ENCODE results near the gene MCCC1.

Gene MCCC1

GRCh38 chr3:183094711-183095110 lies 4.6 kb downstream of the MCCC1 start:
- Histone ChIP-seq H3K4me1 (peaks cover under 1% of the 10 kb centered on the region; the same call in 1 of the 2 replicates), H3K4me3 (ENCODE audit: low read depth, low read length) (no peak overlapping the region), H3K27me3 (no peaks in the 10 kb centered on the region), H3K9me3 (no peaks in the 10 kb centered on the region), H3K36me3 (peaks cover 27% of the 10 kb centered on the region)
- TF ChIP-seq CTCF (IDR thresholded peaks at IDR 0.05; ENCODE audit: low read depth, low read length): no peak
- DNase-seq: no peak

- TF ChIP-seq CTCF (IDR thresholded peaks at IDR 0.05; ENCODE audit: low read depth, low read length): no peak
- Histone ChIP-seq H3K9me3 (no peaks in the 10 kb centered on the region), H3K4me1 (no peaks in the 10 kb centered on the region), H3K27me3 (no peaks in the 10 kb centered on the region), H3K4me3 (ENCODE audit: low read depth, low read length) (no peak overlapping the region), H3K36me3 (peaks cover 26% of the 10 kb centered on the region)
- DNase-seq: no peak
Measured at GRCh38 chr3:183092256-183092655, 7.0 kb downstream of the MCCC1 start.

GRCh38 chr3:183087184-183087583 lies 12.1 kb downstream of the MCCC1 start:
- Histone ChIP-seq H3K4me1 (no peaks in the 10 kb centered on the region), H3K4me3 (ENCODE audit: low read depth, low read length) (no peak overlapping the region), H3K36me3 (peaks cover 32% of the 10 kb centered on the region), H3K9me3 (no peaks in the 10 kb centered on the region), H3K27me3 (no peaks in the 10 kb centered on the region)
- TF ChIP-seq CTCF (IDR thresholded peaks at IDR 0.05; ENCODE audit: low read depth, low read length): no peak
- no peak for DNase-seq

GRCh38 chr3:183085634-183086390 lies 13.5 kb downstream of the MCCC1 start:
- Histone ChIP-seq H3K9me3 (no peaks in the 10 kb centered on the region), H3K4me1 (no peaks in the 10 kb centered on the region), H3K27me3 (no peaks in the 10 kb centered on the region), H3K36me3 (peaks cover 32% of the 10 kb centered on the region), H3K4me3 (ENCODE audit: low read depth, low read length) (no peak overlapping the region)
- peak; percentile 53 for DNase-seq
- TF ChIP-seq CTCF (IDR thresholded peaks at IDR 0.05; ENCODE audit: low read depth, low read length): peak; percentile 79

- no peak for DNase-seq
- Histone ChIP-seq H3K36me3 (peaks cover 49% of the 10 kb centered on the region), H3K4me3 (ENCODE audit: low read depth, low read length) (no peak overlapping the region), H3K9me3 (no peaks in the 10 kb centered on the region), H3K27me3 (no peaks in the 10 kb centered on the region), H3K4me1 (no peaks in the 10 kb centered on the region)
- no peak for TF ChIP-seq CTCF (IDR thresholded peaks at IDR 0.05; ENCODE audit: low read depth, low read length)
Measured at GRCh38 chr3:183082355-183082915, 16.9 kb downstream of the MCCC1 start.
